Loucy (cell line): ENCODE measurements around the gene CACNA2D3.

Experiments
- H2AFZ ChIP-seq: fragments of 200-600 bp; sonication (generic); 2 replicates; pipeline ENCODE4 v1.6.0; 2016; ENCODE audit warnings: antibody characterized with exemption, mild to moderate bottlenecking, low read length, moderate library complexity
- H3F3A ChIP-seq: fragments of 200-600 bp; 2 replicates; pipeline ENCODE4 v1.6.0; 2016; ENCODE audit warnings: antibody characterized with exemption, low read depth, mild to moderate bottlenecking
- H3K27me3 ChIP-seq: fragments of 200-600 bp; sonication (generic); 2 replicates; pipeline ENCODE4 v1.6.1; 2014; ENCODE audit warnings: low read length, mild to moderate bottlenecking; ENCODE audit not compliant: insufficient read depth, poor library complexity, severe bottlenecking
- H3K36me3 ChIP-seq: fragments of 200-600 bp; sonication (generic); 2 replicates; pipeline ENCODE4 v1.6.1; 2016; ENCODE audit warnings: low read length; ENCODE audit not compliant: insufficient read depth
- H3K4me1 ChIP-seq: fragments of 200-600 bp; sonication (generic); 2 replicates; pipeline ENCODE4 v1.5.1; 2014; ENCODE audit warnings: low read length, mild to moderate bottlenecking; ENCODE audit not compliant: insufficient read depth, poor library complexity, severe bottlenecking
- H3K4me2 ChIP-seq: fragments of 200-600 bp; sonication (generic); 2 replicates; pipeline ENCODE4 v1.6.0; 2014; ENCODE audit warnings: antibody characterized with exemption, low read length, low read depth, mild to moderate bottlenecking; ENCODE audit not compliant: poor library complexity, severe bottlenecking
- H3K4me3 ChIP-seq: fragments of 200-600 bp; sonication (generic); 2 replicates; pipeline ENCODE4 v1.5.1; 2014; ENCODE audit warnings: low read length, mild to moderate bottlenecking, mixed read lengths; ENCODE audit not compliant: poor library complexity, severe bottlenecking
- H3K79me2 ChIP-seq: fragments of 200-600 bp; sonication (generic); 2 replicates; pipeline ENCODE4 v1.6.1; 2014; ENCODE audit warnings: low read length; ENCODE audit not compliant: insufficient read depth
- H3K9ac ChIP-seq: fragments of 200-600 bp; sonication (generic); 2 replicates; pipeline ENCODE4 v1.6.0; 2014; ENCODE audit warnings: mild to moderate bottlenecking, low read depth, low read length, moderate library complexity; ENCODE audit not compliant: poor library complexity, severe bottlenecking
- H3K9me2 ChIP-seq: fragments of 200-600 bp; sonication (generic); replicated peaks from 2 replicates; pipeline ENCODE4 v1.6.1; 2016; ENCODE audit warnings: low read depth, low read length, mixed read lengths
- H3K9me3 ChIP-seq: fragments of 200-600 bp; sonication (generic); 2 replicates; pipeline ENCODE4 v1.6.1; 2014; ENCODE audit warnings: mild to moderate bottlenecking, antibody characterized with exemption, low read length, low read depth; ENCODE audit not compliant: insufficient read depth
- H4K20me1 ChIP-seq: fragments of 200-600 bp; sonication (generic); 2 replicates; pipeline ENCODE4 v1.6.0; 2014; ENCODE audit warnings: antibody characterized with exemption, low read length, mild to moderate bottlenecking; ENCODE audit not compliant: insufficient read depth, poor library complexity, severe bottlenecking
- EZH2phosphoT487 ChIP-seq: fragments of 200-600 bp; IDR thresholded peaks from 2 replicates; pipeline ENCODE4 v1.6.1; 2018; ENCODE audit warnings: antibody characterized with exemption, mild to moderate bottlenecking, moderate library complexity, borderline replicate concordance
- TF ChIP-seq, protein P1 (sequence below): fragments of 200-600 bp; sonication (generic); conservative IDR thresholded peaks from 2 replicates; pipeline ENCODE4 v1.5.1; 2014; ENCODE audit warnings: mild to moderate bottlenecking, antibody characterized with exemption, low read length

Gene CACNA2D3

DNA sequence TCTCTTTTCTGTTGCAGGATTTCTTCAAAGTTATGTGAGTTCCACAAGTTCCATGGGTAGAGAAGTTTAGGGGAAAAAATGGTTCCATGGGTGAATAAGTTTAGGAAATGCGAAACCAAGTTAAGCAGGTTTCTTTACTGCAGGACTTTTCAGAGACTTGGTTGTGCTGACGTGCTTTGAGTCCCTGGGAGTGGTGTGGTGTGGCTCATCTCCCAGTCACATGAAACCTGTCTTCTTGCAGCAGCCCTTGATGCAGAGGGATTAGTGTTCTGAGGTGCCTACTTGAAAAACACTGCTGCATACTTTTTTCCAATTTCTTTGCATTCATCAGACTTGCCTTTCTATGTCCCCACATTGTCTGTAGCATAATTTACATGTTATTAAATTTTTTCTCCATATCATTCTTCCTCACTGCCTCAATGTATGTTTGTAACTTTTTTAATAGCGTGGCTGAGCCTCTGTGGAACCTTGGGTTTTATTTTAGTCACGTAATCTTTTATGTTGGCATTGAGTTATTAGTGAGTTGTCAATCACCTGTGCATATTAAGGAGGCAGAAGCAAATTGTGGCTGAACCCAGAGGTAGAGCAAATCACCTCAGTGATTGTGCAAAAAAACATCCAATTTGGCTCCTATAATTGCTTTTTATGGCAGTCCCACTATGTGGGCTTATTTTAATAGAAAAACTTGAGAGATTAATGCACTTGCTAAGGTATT, 115.6 kb downstream of the CACNA2D3 start:
- no peak for TF ChIP-seq EZH2phosphoT487
- TF ChIP-seq, protein P1, sequence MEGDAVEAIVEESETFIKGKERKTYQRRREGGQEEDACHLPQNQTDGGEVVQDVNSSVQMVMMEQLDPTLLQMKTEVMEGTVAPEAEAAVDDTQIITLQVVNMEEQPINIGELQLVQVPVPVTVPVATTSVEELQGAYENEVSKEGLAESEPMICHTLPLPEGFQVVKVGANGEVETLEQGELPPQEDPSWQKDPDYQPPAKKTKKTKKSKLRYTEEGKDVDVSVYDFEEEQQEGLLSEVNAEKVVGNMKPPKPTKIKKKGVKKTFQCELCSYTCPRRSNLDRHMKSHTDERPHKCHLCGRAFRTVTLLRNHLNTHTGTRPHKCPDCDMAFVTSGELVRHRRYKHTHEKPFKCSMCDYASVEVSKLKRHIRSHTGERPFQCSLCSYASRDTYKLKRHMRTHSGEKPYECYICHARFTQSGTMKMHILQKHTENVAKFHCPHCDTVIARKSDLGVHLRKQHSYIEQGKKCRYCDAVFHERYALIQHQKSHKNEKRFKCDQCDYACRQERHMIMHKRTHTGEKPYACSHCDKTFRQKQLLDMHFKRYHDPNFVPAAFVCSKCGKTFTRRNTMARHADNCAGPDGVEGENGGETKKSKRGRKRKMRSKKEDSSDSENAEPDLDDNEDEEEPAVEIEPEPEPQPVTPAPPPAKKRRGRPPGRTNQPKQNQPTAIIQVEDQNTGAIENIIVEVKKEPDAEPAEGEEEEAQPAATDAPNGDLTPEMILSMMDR = no peak
- Histone ChIP-seq H3K9ac (no peak overlapping the region), H3K36me3 (no peaks in the 10 kb centered on the region), H3K4me2 (no peak overlapping the region), H3K79me2 (no peaks in the 10 kb centered on the region), H3K9me3 (no peaks in the 10 kb centered on the region), H4K20me1 (no peaks in the 10 kb centered on the region), H3K9me2 (no peaks in the 10 kb centered on the region), H3K27me3 (no peaks in the 10 kb centered on the region), H3K4me3 (no peak overlapping the region), H3F3A (no peaks in the 10 kb centered on the region), H2AFZ (no peak overlapping the region), H3K4me1 (no peaks in the 10 kb centered on the region)

GRCh38 chr3:54240309-54240708, 118.0 kb downstream of the CACNA2D3 start:
- H3F3A ChIP-seq = no peaks in the 10 kb centered on the region
- no peaks in the 10 kb centered on the region for H3K9me2 ChIP-seq
- H3K27me3 ChIP-seq = no peaks in the 10 kb centered on the region
- H4K20me1 ChIP-seq = no peaks in the 10 kb centered on the region
- H3K4me2 ChIP-seq = no peak overlapping the region
- no peak overlapping the region for H3K9ac ChIP-seq
- no peaks in the 10 kb centered on the region for H3K9me3 ChIP-seq
- TF ChIP-seq, protein P1 = no peak
- no peak for TF ChIP-seq EZH2phosphoT487
- no peaks in the 10 kb centered on the region for H3K79me2 ChIP-seq
- H2AFZ ChIP-seq = no peak overlapping the region
- no peaks in the 10 kb centered on the region for H3K4me1 ChIP-seq
- no peak overlapping the region for H3K4me3 ChIP-seq
- H3K36me3 ChIP-seq = no peaks in the 10 kb centered on the region

DNA sequence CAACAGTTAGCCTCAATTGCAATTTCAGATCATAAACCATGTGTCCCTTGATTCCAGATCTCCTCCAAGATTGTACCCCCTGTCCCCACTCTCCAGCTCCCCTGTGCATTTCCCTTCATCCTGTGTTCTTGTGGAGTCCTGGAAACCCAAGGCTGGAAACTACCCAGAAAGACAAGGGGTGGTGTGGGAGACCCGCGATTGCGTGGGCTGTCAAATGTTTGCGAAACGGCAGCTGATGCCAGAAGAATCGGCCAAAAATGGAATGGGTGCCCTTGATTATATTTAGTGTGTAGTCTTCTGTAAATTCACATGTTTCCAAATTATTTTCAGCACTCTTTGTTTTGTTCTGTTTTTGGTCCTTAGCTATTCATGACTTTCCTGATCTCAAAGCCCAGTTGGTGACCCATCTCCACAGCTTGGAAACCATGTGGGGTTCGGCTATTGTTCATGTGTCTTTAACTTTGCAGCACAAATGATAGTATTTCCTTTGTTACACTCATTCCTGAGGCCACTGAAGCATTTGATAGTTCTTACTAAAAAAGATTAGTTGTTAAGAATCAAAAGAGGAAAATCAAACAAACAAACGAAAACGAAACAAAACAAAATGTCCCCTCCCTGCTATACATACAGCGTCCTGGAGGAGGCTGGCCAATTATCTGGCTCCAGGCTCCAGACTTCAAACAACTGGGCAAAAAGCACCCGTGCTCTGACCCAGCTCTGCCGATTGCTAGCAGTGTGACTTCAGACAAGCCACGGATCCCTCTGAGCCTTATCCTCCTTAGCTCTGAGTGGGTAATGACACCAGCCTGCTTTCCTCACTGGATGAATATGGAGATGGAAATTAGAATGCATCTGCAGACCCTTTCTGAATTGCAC, 120.9 kb downstream of the CACNA2D3 start:
- Histone ChIP-seq H2AFZ (no peak overlapping the region), H3K9me3 (no peaks in the 10 kb centered on the region), H3K79me2 (no peaks in the 10 kb centered on the region), H3K27me3 (no peaks in the 10 kb centered on the region), H3K4me2 (no peak overlapping the region), H3K9ac (no peak overlapping the region), H3K9me2 (no peaks in the 10 kb centered on the region), H3K4me1 (no peaks in the 10 kb centered on the region), H3F3A (no peaks in the 10 kb centered on the region), H4K20me1 (no peaks in the 10 kb centered on the region), H3K4me3 (no peak overlapping the region), H3K36me3 (no peaks in the 10 kb centered on the region)
- TF ChIP-seq, protein P1 = no peak
- no peak for TF ChIP-seq EZH2phosphoT487
